ENCODE measurements around the gene GLP1R.

Gene GLP1R

GRCh38 chr6:39058471-39059147, 10.0 kb downstream of the GLP1R start:
- H3K9me3 ChIP-seq (ENCODE audit: control insufficient read depth, insufficient read depth, low read depth, low read length) = no peaks in the 10 kb centered on the region
- H3K4me1 ChIP-seq (ENCODE audit: control insufficient read depth, insufficient read depth, low read length) = peaks cover 27% of the 10 kb centered on the region
- TF ChIP-seq ZNF513 (tag by site-specific recombination; IDR thresholded peaks at IDR 0.05) = peak; percentile 99
- no peak for TF ChIP-seq BCL6B (tag by site-specific recombination; IDR thresholded peaks at IDR 0.05)
- no peak for TF ChIP-seq ZNF768 (tag by site-specific recombination; IDR thresholded peaks at IDR 0.05)
- no peak for TF ChIP-seq PRDM2 (tag by site-specific recombination; IDR thresholded peaks at IDR 0.05; ENCODE audit: borderline replicate concordance)
- TF ChIP-seq ZNF645 (tag by site-specific recombination; IDR thresholded peaks at IDR 0.05) = no peak
- POLR2A ChIA-PET = no interaction called here
- peak overlapping the region; percentile 64; the same call in 1 of the 2 replicates for H3K27ac ChIP-seq (ENCODE audit: extremely low read depth, low read depth, low read length)
- no peak overlapping the region for H3K4me3 ChIP-seq (ENCODE audit: low read depth, low read length)
- H3K36me3 ChIP-seq (ENCODE audit: control insufficient read depth in 2 of 2, insufficient read depth in 1 of 2, low read length in 2 of 2) = no peaks in the 10 kb centered on the region
- CTCF ChIA-PET = interaction anchor here (0.6 to 1.7 kb wide), 2 partner anchors 29 to 176 kb away, joined by 3 to 7 read pairs; no protein-coding TSS in a partner anchor

- Histone ChIP-seq H3K36me3 (ENCODE audit: control insufficient read depth in 2 of 2, insufficient read depth in 1 of 2, low read length in 2 of 2) (no peaks in the 10 kb centered on the region), H3K4me1 (ENCODE audit: control insufficient read depth, insufficient read depth, low read length) (peaks cover 27% of the 10 kb centered on the region), H3K27ac (ENCODE audit: extremely low read depth, low read depth, low read length) (peak overlapping the region; percentile 66), H3K9me3 (ENCODE audit: control insufficient read depth, insufficient read depth, low read depth, low read length) (no peaks in the 10 kb centered on the region), H3K4me3 (ENCODE audit: low read depth, low read length) (no peak overlapping the region)
- CTCF ChIA-PET = interaction anchor here (0.7 to 1.7 kb wide), 6 partner anchors 8 to 1408 kb away, joined by 3 to 7 read pairs (median 3); no protein-coding TSS in a partner anchor
- POLR2A ChIA-PET = no interaction called here
- TF ChIP-seq ZNF560 (tag by site-specific recombination; IDR thresholded peaks at IDR 0.05; ENCODE audit: borderline replicate concordance) = no peak
- no peak for TF ChIP-seq BCL11B (tag by site-specific recombination; IDR thresholded peaks at IDR 0.05; ENCODE audit: low read depth)
- TF ChIP-seq ZNF610 (tag by site-specific recombination; IDR thresholded peaks at IDR 0.05; ENCODE audit: borderline replicate concordance) = peak; percentile 89
- TF ChIP-seq ZNF544 (tag by site-specific recombination; IDR thresholded peaks at IDR 0.05) = no peak
- no peak for TF ChIP-seq ZBTB21 (tag by site-specific recombination; IDR thresholded peaks at IDR 0.05)
- no peak for TF ChIP-seq ZNF548 (tag by site-specific recombination; IDR thresholded peaks at IDR 0.05)
- TF ChIP-seq, protein P1, sequence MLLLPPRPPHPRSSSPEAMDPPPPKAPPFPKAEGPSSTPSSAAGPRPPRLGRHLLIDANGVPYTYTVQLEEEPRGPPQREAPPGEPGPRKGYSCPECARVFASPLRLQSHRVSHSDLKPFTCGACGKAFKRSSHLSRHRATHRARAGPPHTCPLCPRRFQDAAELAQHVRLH (tag by site-specific recombination; IDR thresholded peaks at IDR 0.05) = peak; percentile 93
- TF ChIP-seq KLF16 (tag by site-specific recombination; IDR thresholded peaks at IDR 0.05) = peak; percentile 68; the same call in 1 of the 2 replicates
- peak; percentile 98 for TF ChIP-seq WT1 (tag by site-specific recombination; IDR thresholded peaks at IDR 0.05)
- TF ChIP-seq ZNF529 (tag by site-specific recombination; IDR thresholded peaks at IDR 0.05; ENCODE audit: insufficient replicate concordance) = no peak
- TF ChIP-seq GLI2 (tag by site-specific recombination; IDR thresholded peaks at IDR 0.05; ENCODE audit: borderline replicate concordance, low read depth) = peak; percentile 96; the same call in 1 of the 2 replicates
- peak; percentile 87; the same call in 1 of the 2 replicates for TF ChIP-seq GFI1B (tag by site-specific recombination; IDR thresholded peaks at IDR 0.05)
- TF ChIP-seq KLF1 (tag by site-specific recombination; IDR thresholded peaks at IDR 0.05) = peak; percentile 27; the same call in 1 of the 2 replicates
- TF ChIP-seq ZNF555 (tag by site-specific recombination; conservative IDR thresholded peaks at IDR 0.05) = no peak
- peak; percentile 78 for TF ChIP-seq ZNF121 (tag by site-specific recombination; IDR thresholded peaks at IDR 0.05)
- TF ChIP-seq ZNF768 (tag by site-specific recombination; IDR thresholded peaks at IDR 0.05) = peak; percentile 8; the same call in 1 of the 2 replicates
These were observed 11.1 kb downstream of the GLP1R start for GRCh38 chr6:39059496-39060310.

Measured in HEK293 (cell line).